ENCODE results near the gene SLC6A14.

Gene SLC6A14, protein sequence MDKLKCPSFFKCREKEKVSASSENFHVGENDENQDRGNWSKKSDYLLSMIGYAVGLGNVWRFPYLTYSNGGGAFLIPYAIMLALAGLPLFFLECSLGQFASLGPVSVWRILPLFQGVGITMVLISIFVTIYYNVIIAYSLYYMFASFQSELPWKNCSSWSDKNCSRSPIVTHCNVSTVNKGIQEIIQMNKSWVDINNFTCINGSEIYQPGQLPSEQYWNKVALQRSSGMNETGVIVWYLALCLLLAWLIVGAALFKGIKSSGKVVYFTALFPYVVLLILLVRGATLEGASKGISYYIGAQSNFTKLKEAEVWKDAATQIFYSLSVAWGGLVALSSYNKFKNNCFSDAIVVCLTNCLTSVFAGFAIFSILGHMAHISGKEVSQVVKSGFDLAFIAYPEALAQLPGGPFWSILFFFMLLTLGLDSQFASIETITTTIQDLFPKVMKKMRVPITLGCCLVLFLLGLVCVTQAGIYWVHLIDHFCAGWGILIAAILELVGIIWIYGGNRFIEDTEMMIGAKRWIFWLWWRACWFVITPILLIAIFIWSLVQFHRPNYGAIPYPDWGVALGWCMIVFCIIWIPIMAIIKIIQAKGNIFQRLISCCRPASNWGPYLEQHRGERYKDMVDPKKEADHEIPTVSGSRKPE

DNA sequence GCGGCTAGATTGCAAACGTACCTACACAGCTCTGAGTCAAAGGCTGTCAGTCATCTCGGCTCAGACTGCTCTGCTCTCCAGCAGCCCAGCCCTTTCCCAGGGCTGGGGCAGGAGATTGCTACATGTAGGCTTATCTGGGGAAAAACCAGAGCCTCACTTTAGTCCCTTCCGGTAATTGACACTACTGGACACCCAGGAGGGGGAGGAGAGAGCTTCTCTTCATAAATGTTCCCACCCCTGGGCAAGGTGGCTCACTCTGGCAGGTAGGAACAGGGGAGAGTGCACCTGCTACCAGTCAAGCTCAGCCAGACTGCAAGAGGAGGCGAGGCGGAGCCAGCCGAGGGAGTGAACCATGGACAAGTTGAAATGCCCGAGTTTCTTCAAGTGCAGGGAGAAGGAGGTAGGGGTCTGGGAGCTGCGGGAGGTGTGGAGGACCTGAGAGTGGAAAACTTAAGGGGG is at the start of gene SLC6A14:
TSS of gene SLC6A14 (plus strand) at position 249 of the 459 bp plus-strand sequence. CDS start at position 353, 104 bp downstream.
- DNase-seq (ENCODE audit: low read depth in 2 of 2) = no peak

DNA sequence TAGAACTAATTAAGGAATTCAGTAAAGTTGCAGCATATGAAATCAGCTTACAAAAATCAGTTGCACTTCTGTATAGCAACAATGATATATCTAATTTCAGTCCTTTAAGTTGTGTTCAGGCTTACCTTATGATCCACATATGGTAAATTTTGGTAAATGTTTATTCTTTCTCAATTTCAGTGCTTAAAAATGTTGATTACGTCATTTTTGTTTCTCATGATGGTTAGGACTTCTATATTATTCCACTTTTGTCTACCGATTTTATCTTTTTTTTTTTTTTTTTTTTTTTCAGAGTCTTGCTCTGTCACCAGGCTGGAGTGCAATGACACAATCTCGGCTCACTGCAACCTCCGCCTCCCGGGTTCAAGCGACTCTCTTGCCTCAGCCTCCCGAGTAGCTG is 40.7 kb upstream of the SLC6A14 start:
- DNase-seq (ENCODE audit: low read depth in 2 of 2) = no peak

DNA sequence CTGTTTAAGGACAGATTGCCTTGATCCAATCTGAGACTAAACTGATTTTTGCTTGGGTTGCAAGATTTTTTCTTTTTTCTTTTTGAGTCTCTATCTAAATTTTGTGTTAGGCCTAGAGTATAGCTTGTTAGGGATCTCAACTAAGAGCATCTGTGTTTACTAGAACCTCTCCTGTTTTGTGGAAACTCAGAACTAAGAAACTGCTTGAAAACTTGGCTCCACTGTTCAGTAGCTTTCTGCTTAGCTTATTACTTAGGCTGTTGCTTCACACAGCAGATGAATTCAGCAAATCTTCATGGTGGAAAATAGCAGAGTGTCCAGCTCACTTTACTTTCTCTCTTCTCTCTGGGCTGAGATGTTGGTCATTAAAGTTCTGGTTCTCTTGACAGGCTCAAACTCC is 36.7 kb upstream of the SLC6A14 start:
- no peak for DNase-seq (ENCODE audit: low read depth in 2 of 2)

- DNase-seq (ENCODE audit: low read depth in 2 of 2) = no peak
Observed at GRCh38 chrX:116409219-116409618, 27.2 kb upstream of the SLC6A14 start.

GRCh38 chrX:116413273-116413672 is 23.1 kb upstream of the SLC6A14 start:
- DNase-seq (ENCODE audit: low read depth in 2 of 2) = no peak

- no peak for DNase-seq (ENCODE audit: low read depth in 2 of 2)
Observed at GRCh38 chrX:116417214-116417613, 19.2 kb upstream of the SLC6A14 start.

DNA sequence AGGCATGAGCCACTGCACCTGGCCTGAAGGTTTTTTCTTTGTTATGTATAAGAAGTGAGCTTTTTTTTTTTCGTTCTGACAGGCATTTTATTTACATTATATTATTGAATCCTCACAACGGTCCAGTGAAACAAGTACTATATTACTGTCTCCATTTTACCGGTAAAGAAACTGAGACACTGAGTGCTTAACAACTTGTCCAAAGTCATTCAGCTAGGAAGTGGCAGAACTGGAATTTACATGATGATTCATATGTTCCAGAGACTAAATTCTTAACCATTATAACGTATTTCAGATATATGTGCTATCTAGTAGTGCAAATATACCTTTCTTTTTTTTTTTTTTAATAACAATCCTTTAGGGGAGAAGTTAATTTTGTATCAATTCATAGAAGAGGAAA is 18.4 kb upstream of the SLC6A14 start:
- DNase-seq (ENCODE audit: low read depth in 2 of 2) = no peak

- no peak for DNase-seq (ENCODE audit: low read depth in 2 of 2)
Observed at GRCh38 chrX:116427978-116428377, 8.4 kb upstream of the SLC6A14 start.

GRCh38 chrX:116435597-116435996 is 809 bp upstream of the SLC6A14 start:
- DNase-seq (ENCODE audit: low read depth in 2 of 2) = no peak

DNA sequence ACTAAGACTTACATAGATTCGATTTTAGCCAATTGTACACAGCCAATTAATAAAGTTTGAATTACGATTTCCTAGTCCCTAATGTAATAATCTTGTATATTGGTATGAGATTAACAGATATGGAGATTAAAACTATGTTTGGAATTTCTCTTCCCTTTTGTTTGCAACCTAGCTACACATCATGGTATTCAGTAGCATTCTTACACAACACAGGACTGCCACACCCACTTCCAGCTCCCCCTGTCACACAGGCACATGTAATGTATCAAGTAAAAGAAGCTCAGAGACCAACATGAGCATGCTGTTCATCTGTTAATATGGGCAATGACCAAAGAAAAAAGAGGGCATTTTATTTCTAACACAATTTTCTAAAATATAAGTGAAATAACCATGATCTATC is 12.8 kb downstream of the SLC6A14 start:
- no peak for DNase-seq (ENCODE audit: low read depth in 2 of 2)

DNA sequence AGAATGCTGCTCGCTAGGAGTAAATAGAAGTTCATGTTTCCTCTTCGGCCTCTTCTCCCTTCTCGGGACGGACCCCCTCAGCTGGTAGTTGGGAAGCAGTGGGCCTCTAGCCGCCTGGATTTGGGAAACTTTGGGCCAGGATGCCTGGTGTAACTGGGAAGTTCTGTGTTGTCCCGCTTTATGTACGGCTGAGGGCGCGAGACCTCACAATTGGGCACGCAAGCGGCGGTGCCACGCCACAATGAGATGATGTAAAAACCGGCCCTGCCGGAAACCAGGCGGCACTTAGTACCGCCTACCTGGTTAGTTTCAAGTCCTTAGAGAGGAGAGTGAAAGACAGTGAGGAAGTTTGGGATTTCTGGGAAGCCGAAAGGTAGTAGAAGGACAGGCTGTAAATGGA is 26.4 kb downstream of the SLC6A14 start, which contains the start of gene CT83:
TSS of gene CT83 (minus strand) at position 155 of the 400 bp plus-strand sequence. CDS start at position 35, 120 bp downstream.
- no peak for DNase-seq (ENCODE audit: low read depth in 2 of 2)

- DNase-seq (ENCODE audit: low read depth in 2 of 2) = no peak
Observed at GRCh38 chrX:116480059-116480458, 43.7 kb downstream of the SLC6A14 start.

GRCh38 chrX:116490104-116490503 is 53.7 kb downstream of the SLC6A14 start:
- no peak for DNase-seq (ENCODE audit: low read depth in 2 of 2)

- no peak for DNase-seq (ENCODE audit: low read depth in 2 of 2)
Observed at GRCh38 chrX:116493271-116493670, 56.9 kb downstream of the SLC6A14 start.

GRCh38 chrX:116499780-116500179 is 63.4 kb downstream of the SLC6A14 start:
- DNase-seq (ENCODE audit: low read depth in 2 of 2) = no peak

All from stimulated activated CD8-positive, alpha-beta memory T cell treated with anti-CD3 and anti-CD28 coated beads, Interleukin-15, amount 100 ng/mL, for 48 hours (primary cell).